Panc1 (cell line): ENCODE results near the gene RNF144B. TPM values are rescaled to one million over a fixed set of nuclear protein-coding genes. Genes with fewer than 3 reads are reported as not detected.

Source experiments
- ATAC-seq: fragments of 200-7000 bp; cut with Tn5 transposase; 2 replicates; pipeline ENCODE4 v1.9.1; 2020; ENCODE audit warnings: mild to moderate bottlenecking, moderate library complexity
- BruUV-seq: library from RNA; stranded (reverse); fragments of 400-500 nt; replicated peaks from 2 replicates; lab custom pipeline; 2021; lab: Mats Ljungman, UMichigan
- CTCF ChIA-PET: fragments of 300-600 bp; sonication (Branson Sonifier 250); formaldehyde crosslinking; loops from one replicate; lab custom pipeline; 2022; ENCODE audit warnings: antibody characterized with exemption; lab: Charles Lee
- POLR2A ChIA-PET: fragments of 300-600 bp; sonication (Branson Sonifier 250); formaldehyde crosslinking; loops from one replicate; lab custom pipeline; 2022; ENCODE audit warnings: antibody characterized with exemption; lab: Charles Lee
- DNase-seq: peaks from one replicate; pipeline ENCODE4 v3.0.0-alpha.2; 2010; ENCODE audit warnings: low read depth, low spot score
- H3K27ac ChIP-seq: 2 replicates; pipeline ENCODE4 v1.5.1; 2011; ENCODE audit warnings: mild to moderate bottlenecking, low read length, inconsistent platforms
- H3K27me3 ChIP-seq: fragments of 200-500 bp; sonication (Bioruptor generic); 2 replicates; pipeline ENCODE4 v1.6.0; 2014; ENCODE audit warnings: low read length, inconsistent platforms; ENCODE audit not compliant: control insufficient read depth, insufficient read depth
- H3K36me3 ChIP-seq: fragments of 200-500 bp; sonication (Bioruptor generic); 2 replicates; pipeline ENCODE4 v1.5.1; 2014; ENCODE audit warnings: inconsistent platforms, mild to moderate bottlenecking, low read length, moderate library complexity; ENCODE audit not compliant: control insufficient read depth, insufficient read depth
- H3K4me1 ChIP-seq: 2 replicates; pipeline ENCODE4 v1.5.1; 2011; ENCODE audit warnings: inconsistent platforms, mild to moderate bottlenecking, low read length, moderate library complexity; ENCODE audit not compliant: control insufficient read depth, insufficient read depth
- H3K4me3 ChIP-seq, 2 experiments: 2 replicates each; pipeline ENCODE4 v1.5.1; 2011 to 2012; ENCODE audit warnings: low read depth in 2 of 2, low read length in 2 of 2, mild to moderate bottlenecking in 2 of 2, inconsistent platforms in 1 of 2, moderate library complexity in 1 of 2
- H3K9me3 ChIP-seq: fragments of 200-500 bp; sonication (Bioruptor generic); 2 replicates; pipeline ENCODE4 v1.5.1; 2014; ENCODE audit warnings: low read depth, mild to moderate bottlenecking, inconsistent platforms, low read length, moderate library complexity; ENCODE audit not compliant: control insufficient read depth, insufficient read depth
- POLR2AphosphoS5 ChIP-seq: IDR thresholded peaks from 2 replicates; pipeline ENCODE4 v1.6.1; 2012; ENCODE audit warnings: mild to moderate bottlenecking, low read depth, low read length, moderate library complexity
- SIN3A ChIP-seq: IDR thresholded peaks from 2 replicates; pipeline ENCODE4 v1.6.1; 2012; ENCODE audit warnings: low read depth, mild to moderate bottlenecking, low read length, moderate library complexity, borderline replicate concordance; ENCODE audit not compliant: insufficient read depth
- TCF7L2 ChIP-seq: IDR thresholded peaks from 2 replicates; pipeline ENCODE4 v1.6.1; 2011; ENCODE audit warnings: mild to moderate bottlenecking, low read depth, low read length, inconsistent platforms
- in situ Hi-C: cut with HindIII; loops from 2 replicates; pipeline ENCODE4 v1.10.0; 2016; ENCODE audit warnings: low sequenced_read_pairs, low pct_unique_long_range_greater_than_20kb
- intact Hi-C: fragments of 100-400 bp; cut with micrococcal nuclease; formaldehyde crosslinking; loops from one replicate; pipeline ENCODE4 v1.10.0; 2022; ENCODE audit not compliant: unreplicated experiment
- total RNA-seq: library from RNA; stranded (reverse); gene quantifications from one replicate; pipeline ENCODE4 v1.2.1, GENCODE V29; 2021; ENCODE audit not compliant: unreplicated experiment
- TF ChIP-seq, protein P1 (sequence below), 2 experiments: IDR thresholded peaks; 2 replicates each; pipeline ENCODE4 v1.6.1; 2011 to 2012; ENCODE audit warnings: low read depth in 2 of 2, control low read depth in 1 of 2, low read length in 1 of 2, mild to moderate bottlenecking in 1 of 2, moderate library complexity in 1 of 2; ENCODE audit not compliant: insufficient read depth in 1 of 2
- TF ChIP-seq, protein P2 (sequence below): fragments of 450-650 bp; IDR thresholded peaks from 2 replicates; pipeline ENCODE4 v1.5.1; 2017; ENCODE audit warnings: mild to moderate bottlenecking

RNF144B gene
- total RNA-seq, 1 experiment from 2014 or later, result 5.6 TPM

DNA sequence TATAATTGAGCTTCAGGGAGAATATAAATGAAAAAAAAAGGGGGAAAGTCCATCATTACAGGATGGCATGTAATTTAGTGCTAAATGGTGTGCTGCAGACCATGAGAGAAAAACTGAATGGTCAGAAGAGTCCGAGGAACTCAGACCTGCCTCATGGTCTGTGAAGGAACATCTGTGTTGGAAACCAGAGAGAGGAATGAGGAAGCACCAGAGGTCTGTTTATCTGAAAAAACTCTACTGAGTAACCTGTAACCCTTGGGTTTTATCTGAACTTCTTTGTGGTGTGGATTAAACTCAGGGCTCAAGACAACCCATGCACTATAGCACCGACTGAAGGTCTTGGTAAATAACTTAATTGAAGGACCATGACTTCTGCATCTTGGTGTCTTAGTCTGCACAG lies 108.1 kb downstream of the RNF144B start:
- TF ChIP-seq, protein P1, sequence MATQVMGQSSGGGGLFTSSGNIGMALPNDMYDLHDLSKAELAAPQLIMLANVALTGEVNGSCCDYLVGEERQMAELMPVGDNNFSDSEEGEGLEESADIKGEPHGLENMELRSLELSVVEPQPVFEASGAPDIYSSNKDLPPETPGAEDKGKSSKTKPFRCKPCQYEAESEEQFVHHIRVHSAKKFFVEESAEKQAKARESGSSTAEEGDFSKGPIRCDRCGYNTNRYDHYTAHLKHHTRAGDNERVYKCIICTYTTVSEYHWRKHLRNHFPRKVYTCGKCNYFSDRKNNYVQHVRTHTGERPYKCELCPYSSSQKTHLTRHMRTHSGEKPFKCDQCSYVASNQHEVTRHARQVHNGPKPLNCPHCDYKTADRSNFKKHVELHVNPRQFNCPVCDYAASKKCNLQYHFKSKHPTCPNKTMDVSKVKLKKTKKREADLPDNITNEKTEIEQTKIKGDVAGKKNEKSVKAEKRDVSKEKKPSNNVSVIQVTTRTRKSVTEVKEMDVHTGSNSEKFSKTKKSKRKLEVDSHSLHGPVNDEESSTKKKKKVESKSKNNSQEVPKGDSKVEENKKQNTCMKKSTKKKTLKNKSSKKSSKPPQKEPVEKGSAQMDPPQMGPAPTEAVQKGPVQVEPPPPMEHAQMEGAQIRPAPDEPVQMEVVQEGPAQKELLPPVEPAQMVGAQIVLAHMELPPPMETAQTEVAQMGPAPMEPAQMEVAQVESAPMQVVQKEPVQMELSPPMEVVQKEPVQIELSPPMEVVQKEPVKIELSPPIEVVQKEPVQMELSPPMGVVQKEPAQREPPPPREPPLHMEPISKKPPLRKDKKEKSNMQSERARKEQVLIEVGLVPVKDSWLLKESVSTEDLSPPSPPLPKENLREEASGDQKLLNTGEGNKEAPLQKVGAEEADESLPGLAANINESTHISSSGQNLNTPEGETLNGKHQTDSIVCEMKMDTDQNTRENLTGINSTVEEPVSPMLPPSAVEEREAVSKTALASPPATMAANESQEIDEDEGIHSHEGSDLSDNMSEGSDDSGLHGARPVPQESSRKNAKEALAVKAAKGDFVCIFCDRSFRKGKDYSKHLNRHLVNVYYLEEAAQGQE (IDR thresholded peaks at IDR 0.05; ENCODE audit: insufficient read depth in 1 of 2, low read depth in 2 of 2, low read length in 1 of 2), result no peak
- TF ChIP-seq SIN3A, result no peak
- in situ Hi-C loops, result no loop called here
- no peak for DNase-seq
- no peaks in the 10 kb centered on the region for H3K36me3 ChIP-seq
- H3K9me3 ChIP-seq, result no peaks in the 10 kb centered on the region
- intact Hi-C loops, result no loop called here
- BruUV-seq, result no TSS peak
- ChIA-PET CTCF (no interaction called here), POLR2A (no interaction called here)
- no peaks in the 10 kb centered on the region for H3K4me1 ChIP-seq
- H3K27me3 ChIP-seq, result no peaks in the 10 kb centered on the region
- no peak overlapping the region for H3K4me3 ChIP-seq
- ATAC-seq, result no peak; the same call in 1 of the 2 replicates
- H3K27ac ChIP-seq, result no peak overlapping the region

DNA sequence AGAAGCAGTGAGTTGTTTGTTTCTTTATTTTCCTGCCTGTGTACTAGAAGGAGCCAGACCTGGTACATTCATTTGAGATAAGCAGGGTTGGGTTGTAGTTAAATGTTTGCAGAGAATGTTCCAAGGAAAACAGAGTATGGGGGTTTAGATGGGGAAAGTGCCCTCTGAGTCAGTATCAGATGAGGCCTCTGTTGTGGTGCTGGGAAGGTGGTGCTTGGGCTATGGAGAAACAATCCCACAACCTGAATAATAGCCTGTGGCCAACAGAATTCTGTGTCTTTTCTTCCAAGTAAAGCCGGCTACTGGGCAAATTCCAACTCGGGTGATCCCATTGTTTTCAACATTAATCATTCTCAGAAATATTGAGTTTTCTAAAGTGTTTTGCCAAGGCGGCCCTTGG lies 109.3 kb downstream of the RNF144B start:
- Histone ChIP-seq H3K4me3 (no peak overlapping the region), H3K27me3 (no peaks in the 10 kb centered on the region), H3K9me3 (no peaks in the 10 kb centered on the region), H3K4me1 (no peaks in the 10 kb centered on the region), H3K27ac (no peak overlapping the region), H3K36me3 (no peaks in the 10 kb centered on the region)
- intact Hi-C loops (no loop called here), in situ Hi-C loops (no loop called here)
- ChIA-PET POLR2A (no interaction called here), CTCF (no interaction called here)
- DNase-seq (no peak), ATAC-seq (no peak)
- no TSS peak for BruUV-seq
- TF ChIP-seq, protein P2, sequence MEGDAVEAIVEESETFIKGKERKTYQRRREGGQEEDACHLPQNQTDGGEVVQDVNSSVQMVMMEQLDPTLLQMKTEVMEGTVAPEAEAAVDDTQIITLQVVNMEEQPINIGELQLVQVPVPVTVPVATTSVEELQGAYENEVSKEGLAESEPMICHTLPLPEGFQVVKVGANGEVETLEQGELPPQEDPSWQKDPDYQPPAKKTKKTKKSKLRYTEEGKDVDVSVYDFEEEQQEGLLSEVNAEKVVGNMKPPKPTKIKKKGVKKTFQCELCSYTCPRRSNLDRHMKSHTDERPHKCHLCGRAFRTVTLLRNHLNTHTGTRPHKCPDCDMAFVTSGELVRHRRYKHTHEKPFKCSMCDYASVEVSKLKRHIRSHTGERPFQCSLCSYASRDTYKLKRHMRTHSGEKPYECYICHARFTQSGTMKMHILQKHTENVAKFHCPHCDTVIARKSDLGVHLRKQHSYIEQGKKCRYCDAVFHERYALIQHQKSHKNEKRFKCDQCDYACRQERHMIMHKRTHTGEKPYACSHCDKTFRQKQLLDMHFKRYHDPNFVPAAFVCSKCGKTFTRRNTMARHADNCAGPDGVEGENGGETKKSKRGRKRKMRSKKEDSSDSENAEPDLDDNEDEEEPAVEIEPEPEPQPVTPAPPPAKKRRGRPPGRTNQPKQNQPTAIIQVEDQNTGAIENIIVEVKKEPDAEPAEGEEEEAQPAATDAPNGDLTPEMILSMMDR, result no peak
- TF ChIP-seq POLR2AphosphoS5, result no peak
- TF ChIP-seq, protein P1 (IDR thresholded peaks at IDR 0.05; ENCODE audit: insufficient read depth in 1 of 2, low read depth in 2 of 2, low read length in 1 of 2), result no peak
- no peak for TF ChIP-seq TCF7L2
- no peak for TF ChIP-seq SIN3A
